GM12801 (cell line): ENCODE results near the gene CPSF4L.

ENCODE experiments used
- CTCF ChIP-seq: IDR thresholded peaks from one replicate; pipeline ENCODE4 v1.5.1; 2011; ENCODE audit warnings: control low read depth; ENCODE audit not compliant: insufficient read length; ENCODE audit errors: extremely low read depth

CPSF4L gene

DNA sequence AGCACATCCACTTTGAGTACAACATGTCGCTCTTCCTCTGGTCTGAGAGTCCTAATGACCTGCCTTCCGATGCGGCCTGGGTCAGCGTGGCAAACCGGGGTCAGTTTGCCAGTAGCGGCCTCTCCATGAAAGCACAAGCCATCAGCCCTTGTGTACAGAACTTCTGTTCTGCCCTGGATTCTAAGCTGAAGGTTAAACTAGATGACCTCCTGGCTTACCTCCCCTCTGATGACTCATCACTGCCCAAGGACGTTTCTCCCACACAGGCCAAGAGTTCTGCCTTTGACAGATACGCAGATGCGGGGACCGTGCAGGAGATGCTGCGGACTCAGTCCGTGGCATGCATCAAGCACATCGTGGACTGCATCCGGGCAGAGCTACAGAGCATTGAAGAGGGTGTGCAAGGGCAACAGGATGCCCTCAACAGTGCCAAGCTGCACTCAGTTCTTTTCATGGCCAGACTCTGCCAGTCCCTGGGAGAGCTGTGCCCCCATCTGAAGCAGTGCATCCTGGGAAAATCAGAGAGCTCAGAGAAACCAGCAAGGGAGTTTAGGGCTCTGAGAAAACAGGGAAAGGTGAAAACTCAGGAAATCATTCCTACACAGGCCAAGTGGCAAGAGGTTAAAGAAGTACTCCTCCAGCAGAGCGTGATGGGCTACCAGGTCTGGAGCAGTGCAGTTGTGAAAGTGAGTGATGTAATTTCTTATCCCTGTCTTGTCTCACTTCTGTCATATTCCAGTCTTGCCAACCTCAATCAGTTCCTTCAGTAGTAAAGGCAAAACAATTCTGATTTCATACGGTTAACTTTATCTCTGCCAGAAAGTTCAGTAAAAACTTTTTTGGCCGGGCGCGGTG lies 60.2 kb downstream of the CPSF4L start:
- TF ChIP-seq CTCF = no peak

- TF ChIP-seq CTCF = no peak
Observed at GRCh38 chr17:73200476-73200875, 61.2 kb downstream of the CPSF4L start.

DNA sequence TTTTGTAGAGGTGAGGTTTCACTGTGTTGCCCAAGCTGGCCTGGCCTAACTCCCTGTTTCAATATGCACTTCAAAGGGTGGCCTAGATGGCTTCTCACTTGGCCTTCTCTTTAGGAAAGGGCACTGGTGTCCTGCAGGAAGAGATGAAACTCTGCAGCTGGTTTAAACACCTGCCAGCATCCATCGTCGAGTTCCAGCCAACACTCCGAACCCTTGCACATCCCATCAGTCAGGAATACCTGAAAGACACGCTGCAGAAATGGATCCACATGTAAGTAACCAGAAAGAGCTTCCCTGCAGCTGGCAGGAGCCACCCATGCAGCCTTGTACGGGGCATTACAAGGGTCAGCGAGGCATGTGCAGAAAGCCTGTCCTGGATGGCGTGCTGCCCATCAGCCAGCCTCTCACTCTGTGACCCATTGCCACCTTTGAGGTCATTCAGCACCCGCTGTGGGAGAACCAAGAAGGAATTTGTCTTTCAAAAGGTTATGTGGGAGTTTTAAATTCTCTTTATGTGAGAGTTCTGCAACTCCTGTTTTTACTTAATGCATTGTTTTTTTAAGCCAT lies 61.8 kb downstream of the CPSF4L start:
- TF ChIP-seq CTCF = no peak

GRCh38 chr17:73198930-73199260 lies 62.8 kb downstream of the CPSF4L start:
- no peak for TF ChIP-seq CTCF
